CD4-positive, alpha-beta T cell treated with Interleukin-15 for 4 hours (primary cell): ENCODE data around the gene SH3BGR.
"Not testable (repeated sequence)": the region's sequence is repeated elsewhere in the genome, so short reads cannot be mapped to it uniquely, and the experiment has no call there.

ENCODE experiments used
- DNase-seq: peaks from one replicate; pipeline ENCODE4 v3.0.0-alpha.2; 2020; ENCODE audit warnings: low spot score

SH3BGR gene

DNA sequence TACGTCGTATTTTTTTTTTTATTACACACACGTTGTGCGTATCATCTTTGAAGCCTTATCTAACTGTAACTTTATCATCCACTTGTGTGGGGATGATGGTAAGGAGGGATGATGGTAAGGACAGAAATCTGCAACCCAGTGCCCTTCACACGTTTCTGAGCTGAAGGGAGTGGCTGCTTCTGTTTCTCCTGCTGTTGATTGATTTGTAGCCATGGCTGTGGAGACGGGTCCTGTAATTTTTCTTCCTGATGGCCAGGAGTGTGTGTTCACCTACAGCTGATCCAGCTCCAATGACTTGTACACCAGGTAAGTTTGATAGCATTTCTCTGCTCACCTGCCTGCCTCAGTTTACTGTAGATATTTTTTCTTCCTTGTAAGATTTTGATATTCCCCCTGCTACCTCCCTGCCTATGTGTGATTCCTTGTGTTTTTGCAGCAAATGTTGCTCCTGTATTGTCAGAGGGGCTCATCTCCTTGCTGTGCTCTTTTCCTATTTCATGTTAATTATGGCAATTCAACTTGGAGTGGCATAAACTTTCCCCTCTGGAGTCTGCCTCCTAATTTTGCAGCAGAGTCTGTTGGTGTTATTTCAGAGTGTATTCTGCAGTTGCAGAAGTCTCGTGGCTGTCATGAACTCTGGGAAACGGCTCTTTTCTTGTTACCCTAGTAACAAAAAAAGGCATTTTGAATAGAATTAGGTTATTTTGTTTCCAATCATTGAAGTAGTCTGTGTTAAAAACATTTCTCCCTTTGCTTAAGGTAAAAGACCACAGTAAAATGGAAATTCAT, 64.1 kb downstream of the SH3BGR start:
- DNase-seq = no peak

DNA sequence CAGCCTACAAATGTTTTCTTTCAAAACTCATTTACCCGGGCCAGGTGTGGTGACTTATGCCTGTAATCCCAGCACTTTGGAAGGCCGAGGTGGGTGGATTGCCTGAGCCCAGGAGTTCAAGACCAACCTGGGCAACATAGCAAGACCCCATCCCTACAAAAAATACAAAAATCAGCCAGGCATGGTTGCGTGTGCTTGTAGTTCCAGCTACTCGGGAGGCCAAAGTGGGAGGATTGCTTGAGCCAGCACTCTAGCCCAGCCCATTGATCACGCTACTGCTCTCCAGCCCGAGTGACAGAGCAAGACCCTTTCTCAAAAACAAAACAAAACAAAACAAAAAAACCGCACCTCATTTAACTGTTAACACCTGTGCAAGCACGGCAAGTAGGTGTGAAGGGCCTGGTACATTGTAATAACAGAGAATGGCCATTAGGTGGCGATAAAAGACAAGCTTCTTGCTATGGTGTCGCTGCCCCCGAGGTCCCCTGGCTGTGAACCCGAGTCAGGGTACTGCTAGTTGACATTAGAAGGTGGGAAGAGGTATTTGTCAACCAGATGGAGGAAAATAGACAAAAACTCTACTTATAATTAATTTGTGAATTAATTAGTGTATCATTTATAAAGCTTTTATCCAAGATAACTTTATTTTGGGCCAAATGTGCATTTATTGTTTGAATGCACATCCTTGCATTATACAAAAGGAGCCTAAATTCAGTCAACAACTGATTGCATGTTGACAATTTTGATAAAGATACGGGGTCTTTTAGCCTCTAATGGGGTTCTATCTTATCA, 66.5 kb downstream of the SH3BGR start:
- DNase-seq = peak; percentile 54

DNA sequence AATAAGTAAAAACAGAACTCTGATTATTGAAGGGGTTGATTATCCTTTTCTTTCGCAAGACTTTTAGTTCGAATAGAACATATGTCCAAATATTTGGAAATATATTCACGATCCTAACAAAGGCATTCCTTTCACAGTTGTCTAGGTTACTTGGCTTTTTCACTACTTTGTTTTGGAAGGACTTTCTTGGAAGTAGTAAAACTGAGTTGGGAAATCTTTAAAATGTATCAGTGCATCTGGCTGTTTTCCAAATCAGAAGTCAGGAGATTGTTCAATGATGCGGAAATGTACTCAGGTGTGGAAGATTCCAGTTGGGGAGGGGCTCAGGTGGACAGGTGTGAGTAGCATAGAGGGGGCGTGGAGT, 67.1 kb downstream of the SH3BGR start:
- no peak for DNase-seq

DNA sequence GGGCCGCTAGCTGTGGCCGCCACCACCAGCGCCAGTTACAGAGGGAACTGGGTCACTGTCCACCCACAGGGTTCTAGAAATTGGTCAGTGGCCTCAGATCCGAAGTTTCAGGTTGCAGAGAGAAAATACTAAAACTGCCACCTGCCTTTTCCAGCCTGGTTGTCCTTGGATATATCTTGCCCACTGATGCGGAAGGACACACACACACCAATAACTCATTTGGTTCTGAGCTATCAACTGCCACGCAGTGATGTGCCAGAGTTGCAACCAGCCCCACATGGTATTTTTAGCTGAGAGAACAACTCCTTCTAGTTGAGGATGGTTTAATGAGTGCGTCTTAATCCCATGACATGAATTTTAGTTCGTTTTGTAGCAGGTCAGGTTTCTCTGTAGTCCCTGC, 68.1 kb downstream of the SH3BGR start:
- DNase-seq = no peak

DNA sequence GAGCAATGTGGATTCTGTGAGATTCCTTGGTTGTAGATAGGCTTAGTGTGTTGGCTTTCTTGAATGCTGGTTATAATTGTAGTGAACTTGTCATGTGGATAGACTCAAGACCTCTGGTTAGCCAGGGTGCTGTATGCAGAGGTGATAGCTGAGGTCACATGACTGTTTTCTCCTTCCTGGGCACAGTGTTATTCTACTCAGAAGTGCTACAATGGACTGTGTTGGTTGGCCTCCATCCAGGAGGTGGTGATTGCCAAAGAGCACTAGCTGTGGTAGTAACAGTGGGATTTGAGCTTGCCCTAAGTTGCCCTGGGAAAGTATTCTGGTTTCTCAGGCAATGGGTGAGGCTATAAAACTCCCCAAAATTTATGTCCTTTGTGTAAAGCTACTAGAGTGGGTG, 71.6 kb downstream of the SH3BGR start:
- no peak for DNase-seq

DNA sequence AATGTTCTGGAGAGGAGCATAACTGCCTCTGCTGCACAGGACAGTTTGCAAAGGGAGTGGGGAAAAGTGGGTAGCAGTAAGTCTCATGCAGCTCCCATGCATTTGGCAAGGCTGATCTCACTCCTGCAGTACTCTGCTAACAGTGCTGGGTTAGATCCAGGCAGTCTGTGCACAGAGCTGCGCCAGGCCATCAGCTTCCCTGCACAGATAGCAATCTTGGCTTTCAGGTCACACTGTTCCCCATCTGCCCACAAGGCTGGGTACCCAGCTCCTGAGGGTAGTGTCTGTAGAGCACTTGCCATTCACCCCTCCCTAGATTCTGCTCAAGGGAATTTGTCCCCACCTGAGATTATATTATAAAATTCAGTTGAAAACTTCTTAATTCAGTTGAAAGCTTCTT, 72.1 kb downstream of the SH3BGR start:
- no peak for DNase-seq

DNA sequence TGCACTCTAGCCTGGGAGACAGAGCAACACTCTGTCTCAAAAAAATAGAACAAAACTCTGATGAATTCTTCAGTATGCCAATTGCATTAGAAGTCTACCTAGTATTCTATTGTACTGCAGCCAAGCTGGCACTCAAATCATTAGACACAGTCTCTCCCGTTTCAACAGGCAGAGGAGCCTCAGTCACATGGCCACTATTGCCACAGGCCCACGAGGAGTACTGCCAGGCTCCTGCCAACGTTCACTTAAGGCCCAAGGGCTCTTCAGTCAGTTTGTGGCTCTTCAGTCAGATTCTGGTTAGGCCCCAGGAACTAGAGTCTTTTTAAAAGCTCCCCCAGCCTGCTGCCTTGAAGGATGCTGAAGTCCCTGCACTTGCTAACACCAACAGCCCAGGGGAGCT, 73.4 kb downstream of the SH3BGR start:
- DNase-seq = no peak

DNA sequence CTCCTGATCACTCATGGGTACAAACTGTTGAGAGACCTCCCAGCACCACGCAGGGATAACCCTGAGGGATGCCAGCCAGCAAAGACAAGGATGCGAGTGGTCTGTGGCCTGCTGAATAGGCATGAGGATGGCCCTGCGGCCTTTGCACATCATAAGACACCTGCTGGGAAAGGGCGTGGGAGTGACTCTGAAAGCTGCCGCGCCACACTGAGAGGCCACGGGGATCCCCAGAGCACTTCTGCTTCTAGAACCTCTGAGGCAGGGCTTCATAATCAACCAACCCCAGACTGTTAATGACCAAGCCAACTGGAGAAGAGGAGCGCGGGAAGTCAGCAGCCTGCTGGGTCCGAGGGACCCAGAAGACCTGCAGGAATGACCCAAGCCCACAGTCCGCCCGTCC, 73.8 kb downstream of the SH3BGR start:
- no peak for DNase-seq

DNA sequence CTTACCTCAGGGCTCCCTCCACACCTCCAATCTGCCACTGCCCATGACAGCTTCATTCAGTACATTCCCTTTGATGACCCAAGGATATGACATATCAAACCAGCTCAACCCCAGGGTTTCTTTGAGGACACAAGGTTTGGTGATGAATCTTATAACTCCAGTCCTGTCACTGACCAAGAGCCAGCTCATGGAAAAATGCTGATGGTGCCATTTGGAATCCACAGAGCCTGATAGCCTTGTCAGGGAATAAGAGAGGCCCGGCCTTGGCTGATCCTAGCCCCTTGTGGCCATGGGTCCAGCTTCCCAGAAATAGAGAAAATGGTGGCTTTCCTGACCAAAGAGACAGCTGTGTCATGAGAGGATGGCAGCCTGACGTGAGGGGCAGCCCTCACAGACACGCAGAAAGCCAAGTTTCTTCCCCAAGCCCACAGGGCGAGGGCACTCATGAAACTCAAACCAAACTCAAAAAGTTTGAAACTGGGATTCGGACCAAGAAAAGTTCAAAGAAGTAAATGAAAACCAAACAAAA, 75.4 kb downstream of the SH3BGR start:
- DNase-seq = no peak

DNA sequence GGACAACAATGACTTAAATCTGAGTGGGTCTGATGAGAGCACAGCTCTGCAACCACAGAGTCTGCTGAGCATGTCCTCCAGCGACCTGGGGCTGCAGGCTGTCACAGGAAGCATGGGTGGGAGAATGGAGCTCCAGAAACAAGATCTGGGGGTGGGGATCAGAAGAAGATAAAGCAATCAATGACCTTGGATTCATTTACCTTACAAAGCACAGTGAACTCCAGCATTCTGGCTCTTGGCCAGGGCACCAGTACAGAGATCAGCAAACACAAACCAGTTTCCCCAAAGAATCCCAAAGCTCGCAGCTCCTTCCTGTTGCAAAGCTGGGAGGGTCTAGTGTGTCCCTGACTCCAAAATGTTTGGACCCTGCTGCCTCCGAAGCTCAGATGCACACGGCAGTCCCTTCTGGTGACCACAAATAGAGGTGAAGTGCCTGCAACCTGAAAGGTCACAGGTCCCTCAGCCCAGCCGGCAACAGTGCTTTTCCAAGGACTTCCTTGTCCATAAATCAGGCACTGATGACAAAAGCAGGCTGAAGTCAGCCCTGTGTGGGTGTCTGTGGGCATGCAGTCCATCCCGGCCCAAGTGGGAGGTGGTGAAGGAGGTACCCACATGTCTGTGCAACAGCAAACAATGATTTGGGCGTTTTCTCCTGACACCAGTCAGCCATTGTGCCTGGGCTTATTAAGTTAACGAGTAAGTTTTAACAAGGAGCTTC, 76.1 kb downstream of the SH3BGR start:
- no peak for DNase-seq

DNA sequence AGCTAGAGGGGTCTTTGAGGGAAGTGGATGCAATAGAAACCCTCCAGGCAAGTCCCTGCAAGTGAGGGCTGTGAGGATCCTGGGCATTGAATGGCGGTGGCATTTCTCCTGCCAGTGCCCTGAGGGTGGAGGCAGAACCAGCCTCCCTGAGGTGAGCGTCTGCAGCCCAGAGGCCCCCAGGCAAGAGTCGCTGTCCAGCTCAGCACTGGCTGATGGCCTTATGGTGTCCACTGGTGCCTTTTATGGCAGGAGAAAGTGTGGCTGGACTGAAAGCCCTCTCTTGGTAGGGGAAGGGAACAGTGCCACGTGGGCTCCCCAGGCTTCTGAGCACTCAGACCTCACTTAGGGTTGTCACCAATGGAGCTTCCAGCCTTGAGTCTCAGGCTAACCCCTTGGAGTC, 77.3 kb downstream of the SH3BGR start:
- no peak for DNase-seq

DNA sequence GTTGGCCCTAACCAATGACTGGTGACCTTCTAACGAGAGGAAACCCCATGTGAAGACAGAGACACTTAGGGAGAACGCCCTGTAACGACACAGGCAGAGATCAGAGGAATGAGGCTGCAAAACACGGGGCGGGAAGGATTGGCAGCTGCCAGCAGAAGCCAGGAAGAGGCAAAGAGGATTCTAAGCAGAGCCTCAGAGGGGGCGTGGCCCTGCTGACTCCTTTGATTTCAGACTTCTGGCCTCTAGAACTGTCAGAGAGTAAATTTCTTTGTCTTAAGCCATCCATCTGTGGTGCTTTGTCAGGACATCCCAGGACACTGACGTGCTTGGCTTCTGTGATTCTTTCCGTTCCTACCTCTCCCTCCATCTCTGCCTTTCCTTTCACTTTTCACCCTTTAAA, 79.3 kb downstream of the SH3BGR start:
- no peak for DNase-seq

DNA sequence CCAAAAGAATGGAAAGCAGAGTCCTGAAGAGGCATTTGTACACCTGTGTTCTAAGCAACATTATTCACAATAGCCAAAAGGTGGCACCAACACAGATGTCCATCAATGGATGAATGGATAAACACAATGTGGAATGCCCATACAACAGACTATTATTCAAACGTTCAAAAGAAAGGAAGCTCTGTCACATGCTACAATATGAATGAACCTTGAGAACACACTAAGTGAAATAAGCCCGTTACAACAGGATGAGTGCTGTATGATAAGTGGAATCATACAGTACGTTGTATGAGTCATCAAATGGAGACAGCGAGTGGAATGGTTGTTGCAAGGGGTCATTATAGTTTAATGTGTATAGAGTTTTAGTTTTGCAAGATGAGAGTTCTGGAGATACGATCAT, 80.1 kb downstream of the SH3BGR start:
- DNase-seq = no peak

DNA sequence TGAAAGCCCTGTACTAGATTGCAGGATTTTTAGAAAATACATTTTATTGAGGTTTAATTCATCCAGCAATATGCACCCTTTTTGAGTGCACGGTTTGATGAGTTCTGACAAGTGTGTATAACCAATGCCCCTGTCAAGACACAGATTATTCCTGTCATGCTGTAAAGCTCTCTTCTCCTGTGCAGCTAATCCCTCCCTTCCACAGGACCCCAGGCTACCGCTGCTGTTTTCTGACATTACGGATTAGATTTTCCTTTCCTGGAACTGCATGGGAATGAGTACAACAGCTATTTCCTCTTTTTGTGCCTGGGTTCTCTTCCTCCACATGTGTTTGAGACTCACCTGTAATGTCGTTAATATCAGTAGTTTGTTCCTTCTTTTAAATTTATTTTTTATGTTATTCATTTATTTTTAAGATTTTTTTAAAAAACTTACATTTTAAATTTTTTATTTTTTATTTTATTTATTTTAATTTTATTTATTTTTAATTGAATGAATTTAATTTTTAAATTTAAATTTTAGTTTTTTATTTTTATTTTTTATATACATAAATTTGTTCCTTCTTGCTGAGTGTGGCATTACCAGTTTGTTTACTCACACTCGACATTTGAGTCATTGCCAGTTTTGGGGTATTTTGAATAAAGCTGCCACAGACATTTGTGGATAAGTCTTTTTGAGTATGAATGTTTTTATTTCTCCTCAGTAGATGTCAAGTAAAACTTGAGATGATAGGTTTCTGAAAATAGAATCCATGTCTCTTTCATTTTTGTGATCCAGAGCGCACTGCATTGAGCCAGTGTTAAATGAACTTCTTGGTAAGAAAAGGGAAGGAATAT, 82.0 kb downstream of the SH3BGR start:
- DNase-seq = no peak

DNA sequence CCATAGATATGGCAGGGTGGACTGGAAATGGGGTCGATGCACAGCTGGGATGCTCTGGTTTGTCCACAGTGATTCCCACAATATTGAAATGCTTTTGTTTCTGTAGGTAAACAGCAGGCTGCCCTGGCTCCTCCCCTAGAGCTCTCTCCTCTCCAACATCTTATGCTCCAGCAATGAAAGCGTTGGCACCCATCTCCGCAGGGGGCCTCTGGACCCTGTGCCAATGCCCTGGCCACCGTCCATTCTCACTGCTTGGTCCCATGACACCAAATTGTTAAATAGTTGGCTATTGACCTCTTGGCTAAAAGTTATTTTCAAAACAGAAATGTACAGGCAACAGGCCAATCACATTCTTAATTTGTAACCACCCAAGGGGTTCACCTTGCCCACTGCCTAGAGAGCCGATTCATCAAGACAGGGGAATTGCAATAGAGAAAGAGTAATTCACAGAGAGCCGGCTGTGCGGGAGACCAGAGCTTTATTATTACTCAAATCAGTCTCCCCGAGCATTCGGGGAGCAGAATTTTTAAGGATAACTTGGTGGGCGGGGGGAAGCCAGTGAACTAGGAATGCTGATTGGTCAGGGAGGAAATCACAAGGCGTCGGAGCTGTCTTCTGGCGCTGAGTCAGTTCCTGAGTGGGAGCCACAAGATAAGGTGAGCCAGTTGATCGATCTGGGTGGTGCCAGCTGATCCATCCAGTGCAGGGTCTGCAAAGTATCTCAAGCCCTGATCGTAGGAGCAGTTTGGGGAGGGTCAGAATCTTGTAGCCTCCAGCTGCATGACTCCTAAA, 84.1 kb downstream of the SH3BGR start:
- DNase-seq = no peak

DNA sequence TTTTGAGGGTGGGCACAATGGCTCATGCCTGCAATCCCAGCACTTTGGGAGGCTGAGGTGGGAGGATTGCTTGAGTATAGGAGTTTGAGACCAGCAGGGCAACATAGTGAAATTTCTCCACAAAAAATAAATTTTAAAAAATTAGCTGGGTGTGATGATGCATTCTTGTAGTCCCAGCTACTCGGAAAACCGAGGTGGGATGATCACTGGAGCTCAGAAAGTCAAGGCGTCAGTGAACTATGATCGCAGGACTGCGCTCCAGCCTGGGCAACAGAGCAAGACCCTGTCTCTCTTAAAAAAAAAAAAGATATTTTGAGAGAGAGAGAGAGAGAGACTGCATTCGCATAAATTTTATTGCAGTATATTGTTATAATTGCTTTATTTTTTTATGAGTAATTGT, 85.1 kb downstream of the SH3BGR start:
- DNase-seq = no peak

DNA sequence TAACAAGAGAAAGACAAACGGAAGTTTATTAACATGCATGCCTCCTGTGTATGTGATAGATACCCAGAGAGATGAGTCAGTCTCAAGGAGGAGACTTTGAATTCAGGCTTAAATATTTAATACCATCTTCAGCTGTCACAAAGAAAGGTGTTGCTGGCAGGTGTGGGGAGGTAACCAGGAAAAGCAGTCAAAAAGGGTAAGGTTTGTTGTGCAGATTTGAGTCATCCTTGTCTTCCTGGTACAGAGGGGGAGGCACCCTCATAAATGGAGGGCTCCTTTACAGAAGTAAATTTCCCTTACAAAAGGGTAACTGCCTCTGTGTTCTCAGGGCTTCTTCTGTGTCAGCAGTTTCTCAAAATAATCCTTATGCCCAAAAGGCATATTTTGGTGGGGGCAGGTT, 85.8 kb downstream of the SH3BGR start:
- DNase-seq = no peak

DNA sequence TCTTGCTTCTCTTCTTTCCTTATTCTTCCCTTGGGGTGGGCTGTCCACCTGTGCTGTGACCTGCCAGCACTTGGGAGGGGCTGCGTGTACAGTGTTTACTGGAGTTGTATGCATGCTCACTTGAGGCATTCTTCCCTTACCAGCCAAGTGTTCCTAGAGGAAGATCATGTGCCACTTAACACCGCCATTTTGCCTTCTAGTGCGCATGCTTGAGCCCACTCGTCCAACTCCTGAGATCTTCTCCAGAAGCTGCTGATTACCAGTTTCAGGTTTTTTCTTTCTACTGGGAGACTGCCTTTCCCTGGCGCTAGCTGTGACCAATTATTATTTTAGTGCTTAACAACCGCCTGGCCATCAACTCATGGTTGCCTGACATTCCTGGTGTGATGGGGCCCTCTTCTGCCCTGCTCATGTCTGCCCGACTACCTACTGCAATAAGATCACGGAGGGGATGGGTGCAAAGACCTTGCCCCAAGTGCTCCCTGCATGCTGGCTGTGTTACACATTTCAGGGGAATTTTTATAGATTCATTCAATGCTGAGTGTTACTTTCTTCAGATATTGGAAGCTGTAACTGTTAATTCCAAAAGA, 86.8 kb downstream of the SH3BGR start:
- DNase-seq = no peak

DNA sequence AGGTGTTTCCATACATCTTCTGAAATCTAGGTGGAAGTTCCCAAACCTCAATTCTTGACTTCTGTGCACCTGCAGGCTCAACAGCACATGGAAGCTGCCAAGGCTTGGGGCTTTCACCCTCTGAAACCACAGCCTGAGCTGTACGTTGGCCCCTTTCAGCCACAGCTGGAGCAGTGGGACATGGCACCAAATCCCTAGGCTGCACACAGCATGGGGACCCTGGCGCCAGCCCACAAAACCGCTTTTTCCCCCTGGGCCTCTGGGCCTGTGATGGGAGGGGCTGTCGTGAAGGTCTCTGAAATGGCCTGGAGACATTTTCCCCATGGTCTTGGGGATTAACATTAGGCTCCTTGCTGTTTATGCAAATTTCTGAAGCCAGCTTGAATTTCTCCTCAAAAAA, 88.6 kb downstream of the SH3BGR start:
- DNase-seq = not testable (repeated sequence)

DNA sequence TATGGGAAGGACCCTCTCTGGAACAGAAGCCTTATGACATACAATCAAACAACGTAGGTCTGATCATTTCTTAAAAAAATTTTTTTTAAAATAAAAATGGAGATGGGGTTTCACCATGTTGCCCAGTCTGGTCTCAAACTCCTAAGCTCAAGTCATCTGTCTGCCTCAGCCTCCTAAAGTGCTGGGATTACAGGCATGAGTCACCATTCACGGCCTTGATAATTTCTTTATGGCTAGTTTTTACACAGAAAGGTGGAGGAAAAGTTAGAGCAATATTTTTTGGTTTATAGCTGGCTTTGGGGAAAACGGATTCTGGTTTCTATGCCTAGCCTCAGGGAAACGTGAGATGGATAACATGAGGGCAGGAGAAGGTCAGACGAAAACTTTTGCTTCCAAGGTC, 91.0 kb downstream of the SH3BGR start:
- DNase-seq = no peak

DNA sequence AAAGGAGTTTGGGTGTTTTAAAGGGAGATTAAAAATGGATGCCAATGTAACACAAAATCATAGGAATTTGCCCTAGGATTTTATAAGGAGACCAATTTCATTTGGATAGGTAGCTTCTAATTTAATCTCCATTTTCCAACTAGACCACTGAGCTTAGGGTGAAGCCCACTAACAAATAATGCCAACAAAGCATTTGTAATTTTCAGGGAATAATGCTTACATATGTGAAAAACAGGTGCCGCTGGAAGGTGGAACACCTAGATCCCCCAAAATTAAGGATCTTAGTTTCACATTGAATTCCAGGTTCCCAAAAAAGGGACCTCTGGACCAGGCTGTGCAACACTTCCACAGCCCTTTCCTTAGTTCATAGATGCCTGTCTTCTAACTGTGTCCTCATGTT, 94.8 kb downstream of the SH3BGR start:
- no peak for DNase-seq
